Measurements from ENCODE around the gene NFIA. TPM values are rescaled to one million over a fixed set of nuclear protein-coding genes. Genes with fewer than 3 reads are reported as not detected.
A peak's percentile ranks its signal among the peaks of the same experiment; 100 is the strongest.

NFIA gene
- total RNA-seq, 1 experiment from 2014 or later = 65.4 TPM

DNA sequence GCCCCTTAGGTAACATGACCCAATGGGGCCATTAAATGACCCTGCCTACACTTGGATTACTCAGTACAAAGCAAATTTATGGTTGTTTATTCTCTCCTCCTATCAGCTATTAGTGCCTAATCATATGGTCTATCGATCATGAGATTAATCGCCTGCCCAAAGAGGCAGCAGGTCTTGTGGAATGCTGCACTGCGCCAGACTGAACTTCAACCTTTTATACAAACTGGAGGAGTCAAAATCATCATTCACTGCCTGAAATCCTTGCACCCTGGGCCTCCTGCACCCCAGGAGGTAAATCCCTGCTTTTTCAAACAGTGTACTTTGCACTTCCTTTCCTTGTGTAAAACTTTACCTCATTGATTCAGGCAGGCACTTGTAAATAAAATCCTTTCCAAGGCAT, 69.7 kb downstream of the NFIA start:
- no peak overlapping the region for H3K4me3 ChIP-seq (ENCODE audit: low read depth, low read length, poor library complexity, severe bottlenecking)
- peaks cover 57% of the 10 kb centered on the region for H3K4me1 ChIP-seq (ENCODE audit: insufficient read depth, low read length, poor library complexity, severe bottlenecking)
- TF ChIP-seq, protein P1, sequence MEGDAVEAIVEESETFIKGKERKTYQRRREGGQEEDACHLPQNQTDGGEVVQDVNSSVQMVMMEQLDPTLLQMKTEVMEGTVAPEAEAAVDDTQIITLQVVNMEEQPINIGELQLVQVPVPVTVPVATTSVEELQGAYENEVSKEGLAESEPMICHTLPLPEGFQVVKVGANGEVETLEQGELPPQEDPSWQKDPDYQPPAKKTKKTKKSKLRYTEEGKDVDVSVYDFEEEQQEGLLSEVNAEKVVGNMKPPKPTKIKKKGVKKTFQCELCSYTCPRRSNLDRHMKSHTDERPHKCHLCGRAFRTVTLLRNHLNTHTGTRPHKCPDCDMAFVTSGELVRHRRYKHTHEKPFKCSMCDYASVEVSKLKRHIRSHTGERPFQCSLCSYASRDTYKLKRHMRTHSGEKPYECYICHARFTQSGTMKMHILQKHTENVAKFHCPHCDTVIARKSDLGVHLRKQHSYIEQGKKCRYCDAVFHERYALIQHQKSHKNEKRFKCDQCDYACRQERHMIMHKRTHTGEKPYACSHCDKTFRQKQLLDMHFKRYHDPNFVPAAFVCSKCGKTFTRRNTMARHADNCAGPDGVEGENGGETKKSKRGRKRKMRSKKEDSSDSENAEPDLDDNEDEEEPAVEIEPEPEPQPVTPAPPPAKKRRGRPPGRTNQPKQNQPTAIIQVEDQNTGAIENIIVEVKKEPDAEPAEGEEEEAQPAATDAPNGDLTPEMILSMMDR (conservative IDR thresholded peaks at IDR 0.05; ENCODE audit: low read depth, low read length) = no peak
- TF ChIP-seq EZH2 (IDR thresholded peaks at IDR 0.05; ENCODE audit: borderline replicate concordance, low read depth, low read length, poor library complexity, severe bottlenecking) = no peak
- no peaks in the 10 kb centered on the region for H3K27me3 ChIP-seq (replicated peaks; ENCODE audit: insufficient read depth, low read depth, low read length, poor library complexity)
- ChIA-PET POLR2A (ENCODE audit: low non-redundant PET) (no interaction called here), CTCF (no interaction called here)
- H3K27ac ChIP-seq (ENCODE audit: low read depth, low read length, poor library complexity, severe bottlenecking) = peak overlapping the region; percentile 26
- no peaks in the 10 kb centered on the region for H3K9me3 ChIP-seq (ENCODE audit: low read depth, low read length, poor library complexity, severe bottlenecking)
- peak; percentile 51 for DNase-seq (ENCODE audit: low spot score)
- no TSS peak for BruUV-seq (replicated peaks)
- intact Hi-C loops (cut with micrococcal nuclease; ENCODE audit: unreplicated experiment) = no loop called here
- H3K36me3 ChIP-seq (ENCODE audit: insufficient read depth, low read length, poor library complexity, severe bottlenecking) = no peaks in the 10 kb centered on the region

GRCh38 chr1:61152469-61153105, 70.2 kb downstream of the NFIA start:
- no peaks in the 10 kb centered on the region for H3K27me3 ChIP-seq (replicated peaks; ENCODE audit: insufficient read depth, low read depth, low read length, poor library complexity)

DNA sequence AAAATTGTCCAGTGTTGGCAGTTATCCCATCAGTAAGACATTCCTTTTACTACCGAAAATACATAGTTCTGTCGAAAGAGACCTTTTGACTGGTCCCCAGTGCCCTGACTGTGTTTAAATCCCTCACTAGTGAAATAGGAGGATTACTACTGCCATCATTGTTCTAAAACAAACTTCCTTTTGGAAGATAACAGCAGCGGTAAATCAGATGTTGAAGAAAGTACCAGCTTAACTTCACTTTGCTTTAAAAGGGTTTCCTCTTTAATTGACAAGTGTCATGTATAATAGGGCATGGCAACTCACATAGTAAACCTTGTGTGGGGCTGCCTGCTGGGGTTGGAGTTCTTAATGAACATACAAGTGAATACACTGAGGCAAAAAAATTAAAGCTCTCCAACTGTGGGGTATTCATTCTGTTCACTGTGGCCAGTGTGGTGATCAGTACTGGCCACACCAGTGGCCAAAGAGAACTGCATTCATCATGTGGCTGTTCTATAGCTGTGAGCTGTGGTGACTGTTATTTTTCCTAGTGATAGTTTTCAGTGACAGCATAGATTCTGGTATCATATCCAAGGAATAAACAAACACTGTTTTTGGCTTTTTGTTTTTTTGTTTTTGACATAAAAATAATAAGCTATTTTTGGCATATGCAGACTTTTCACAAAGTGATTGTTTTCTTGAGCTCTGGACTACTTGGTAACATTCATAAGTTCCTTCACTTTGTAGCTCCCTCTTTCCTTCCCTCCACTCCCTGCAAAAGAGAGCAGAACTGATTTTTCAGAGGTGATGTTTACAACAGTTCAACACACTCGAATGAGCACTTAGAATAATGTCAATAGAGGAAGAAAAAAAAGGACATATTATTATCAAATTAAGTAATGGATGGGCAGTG, 74.5 kb downstream of the NFIA start:
- CTCF ChIA-PET = interaction anchor here (0.6 kb wide), 1 partner anchor 296 kb away, joined by 6 read pairs; no protein-coding TSS in a partner anchor
- Histone ChIP-seq H3K4me1 (ENCODE audit: insufficient read depth, low read length, poor library complexity, severe bottlenecking) (peaks cover 57% of the 10 kb centered on the region), H3K36me3 (ENCODE audit: insufficient read depth, low read length, poor library complexity, severe bottlenecking) (no peaks in the 10 kb centered on the region), H3K27me3 (replicated peaks; ENCODE audit: insufficient read depth, low read depth, low read length, poor library complexity) (no peaks in the 10 kb centered on the region), H3K4me3 (ENCODE audit: low read depth, low read length, poor library complexity, severe bottlenecking) (no peak overlapping the region), H3K9me3 (ENCODE audit: low read depth, low read length, poor library complexity, severe bottlenecking) (no peaks in the 10 kb centered on the region), H3K27ac (ENCODE audit: low read depth, low read length, poor library complexity, severe bottlenecking) (peak overlapping the region; percentile 65)
- intact Hi-C loops (cut with micrococcal nuclease; ENCODE audit: unreplicated experiment) = no loop called here
- DNase-seq (ENCODE audit: low spot score) = peak; percentile 58
- no TSS peak for BruUV-seq (replicated peaks)
- POLR2A ChIA-PET (ENCODE audit: low non-redundant PET) = interaction anchor here (0.6 kb wide), 1 partner anchor 1957 kb away, joined by 3 read pairs; no protein-coding TSS in a partner anchor
- TF ChIP-seq EZH2 (IDR thresholded peaks at IDR 0.05; ENCODE audit: borderline replicate concordance, low read depth, low read length, poor library complexity, severe bottlenecking) = no peak
- TF ChIP-seq, protein P1 (conservative IDR thresholded peaks at IDR 0.05; ENCODE audit: low read depth, low read length) = no peak

More at GRCh38 chr1:61152469-61153105, 70.2 kb downstream of the NFIA start:
- ChIA-PET POLR2A (ENCODE audit: low non-redundant PET) (no interaction called here), CTCF (no interaction called here)
- Histone ChIP-seq H3K36me3 (ENCODE audit: insufficient read depth, low read length, poor library complexity, severe bottlenecking) (no peaks in the 10 kb centered on the region), H3K4me3 (ENCODE audit: low read depth, low read length, poor library complexity, severe bottlenecking) (no peak overlapping the region), H3K27ac (ENCODE audit: low read depth, low read length, poor library complexity, severe bottlenecking) (peak overlapping the region; percentile 26), H3K4me1 (ENCODE audit: insufficient read depth, low read length, poor library complexity, severe bottlenecking) (peaks cover 62% of the 10 kb centered on the region), H3K9me3 (ENCODE audit: low read depth, low read length, poor library complexity, severe bottlenecking) (no peaks in the 10 kb centered on the region)
- no peak for TF ChIP-seq EZH2 (IDR thresholded peaks at IDR 0.05; ENCODE audit: borderline replicate concordance, low read depth, low read length, poor library complexity, severe bottlenecking)
- TF ChIP-seq, protein P1 (conservative IDR thresholded peaks at IDR 0.05; ENCODE audit: low read depth, low read length) = peak; percentile 28; the same call in 1 of the 2 replicates
- intact Hi-C loops (cut with micrococcal nuclease; ENCODE audit: unreplicated experiment) = no loop called here
- BruUV-seq (replicated peaks) = no TSS peak
- no peak for DNase-seq (ENCODE audit: low spot score)
